Cardiac muscle cell (in vitro differentiated cells and primary cell): ENCODE measurements around the gene APBA2. TPM values are rescaled to one million over a fixed set of nuclear protein-coding genes. Genes with fewer than 3 reads are reported as not detected.

ENCODE experiments used
- DNase-seq, 2 donors: peaks; one replicate each; pipeline versions ENCODE4 v3.0.0 to v3.0.0-alpha.2; 2010 to 2017; ENCODE audit warnings: low read depth in 1 of 2, low spot score in 1 of 2
- H3K27ac ChIP-seq: fragments of 200-600 bp; sonication (generic); 2 replicates; pipeline ENCODE4 v1.5.1; 2016
- H3K27me3 ChIP-seq: fragments of 200-600 bp; sonication (generic); 2 replicates; pipeline ENCODE4 v1.6.0; 2016; ENCODE audit warnings: control low read depth
- H3K36me3 ChIP-seq: fragments of 200-600 bp; sonication (generic); 2 replicates; pipeline ENCODE4 v1.5.1; 2016; ENCODE audit warnings: control low read depth
- H3K4me1 ChIP-seq: fragments of 200-600 bp; sonication (generic); 2 replicates; pipeline ENCODE4 v1.8.1; 2017; ENCODE audit warnings: low read depth, mild to moderate bottlenecking, mixed run types
- H3K4me3 ChIP-seq: fragments of 200-600 bp; sonication (generic); 2 replicates; pipeline ENCODE4 v1.5.1; 2016; ENCODE audit warnings: mild to moderate bottlenecking
- H3K9me3 ChIP-seq: fragments of 200-600 bp; sonication (generic); 2 replicates; pipeline ENCODE4 v1.5.1; 2017; ENCODE audit warnings: low read depth, mild to moderate bottlenecking, control low read depth
- polyA plus RNA-seq: library from polyadenylated mRNA; unstranded; fragments of >200 nt; fragmentation: Nextera tagmentation; extraction: Ambion mirVana; gene quantifications from 2 replicates; pipeline ENCODE4 v1.2.1, GENCODE V29; 2016
- total RNA-seq: library from RNA; depleted of rRNA; stranded (reverse); fragments of >200 nt; gene quantifications from 2 replicates; pipeline ENCODE4 v1.2.3, GENCODE V29; 2016
- TF ChIP-seq, protein P1 (sequence below): IDR thresholded peaks from 2 replicates; pipeline ENCODE4 v1.5.1; 2012; ENCODE audit warnings: low read depth, mild to moderate bottlenecking, low read length

The APBA2 gene
- total and polyA plus RNA-seq, 2 experiments from 2014 or later = 20.5 to 33.2 TPM

DNA sequence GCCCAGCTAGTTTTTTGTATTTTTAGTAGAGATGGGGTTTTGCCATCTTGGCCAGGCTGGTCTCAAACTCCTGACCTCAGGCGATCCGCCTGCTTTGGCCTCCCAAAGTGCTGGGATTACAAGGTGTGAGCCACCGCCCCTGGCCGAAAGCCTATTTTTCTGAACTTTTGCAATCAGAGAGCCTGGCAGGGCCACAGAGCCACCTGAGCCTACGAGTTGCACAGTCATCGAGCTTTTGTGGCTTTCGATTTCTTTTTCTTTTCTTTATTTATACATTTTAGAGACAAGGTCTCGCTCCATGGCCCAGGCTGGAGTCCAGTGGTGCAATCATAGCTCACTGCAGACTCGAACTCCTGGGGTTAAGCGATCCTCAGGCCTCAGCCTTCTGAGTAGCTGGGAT, 243.4 kb downstream of the APBA2 start:
- H3K36me3 ChIP-seq = no peaks in the 10 kb centered on the region
- DNase-seq = no peak
- H3K4me1 ChIP-seq = no peaks in the 10 kb centered on the region
- no peak overlapping the region for H3K27ac ChIP-seq
- TF ChIP-seq, protein P1, sequence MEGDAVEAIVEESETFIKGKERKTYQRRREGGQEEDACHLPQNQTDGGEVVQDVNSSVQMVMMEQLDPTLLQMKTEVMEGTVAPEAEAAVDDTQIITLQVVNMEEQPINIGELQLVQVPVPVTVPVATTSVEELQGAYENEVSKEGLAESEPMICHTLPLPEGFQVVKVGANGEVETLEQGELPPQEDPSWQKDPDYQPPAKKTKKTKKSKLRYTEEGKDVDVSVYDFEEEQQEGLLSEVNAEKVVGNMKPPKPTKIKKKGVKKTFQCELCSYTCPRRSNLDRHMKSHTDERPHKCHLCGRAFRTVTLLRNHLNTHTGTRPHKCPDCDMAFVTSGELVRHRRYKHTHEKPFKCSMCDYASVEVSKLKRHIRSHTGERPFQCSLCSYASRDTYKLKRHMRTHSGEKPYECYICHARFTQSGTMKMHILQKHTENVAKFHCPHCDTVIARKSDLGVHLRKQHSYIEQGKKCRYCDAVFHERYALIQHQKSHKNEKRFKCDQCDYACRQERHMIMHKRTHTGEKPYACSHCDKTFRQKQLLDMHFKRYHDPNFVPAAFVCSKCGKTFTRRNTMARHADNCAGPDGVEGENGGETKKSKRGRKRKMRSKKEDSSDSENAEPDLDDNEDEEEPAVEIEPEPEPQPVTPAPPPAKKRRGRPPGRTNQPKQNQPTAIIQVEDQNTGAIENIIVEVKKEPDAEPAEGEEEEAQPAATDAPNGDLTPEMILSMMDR = no peak
- H3K9me3 ChIP-seq = no peaks in the 10 kb centered on the region
- H3K27me3 ChIP-seq = no peaks in the 10 kb centered on the region
- H3K4me3 ChIP-seq = no peak overlapping the region

DNA sequence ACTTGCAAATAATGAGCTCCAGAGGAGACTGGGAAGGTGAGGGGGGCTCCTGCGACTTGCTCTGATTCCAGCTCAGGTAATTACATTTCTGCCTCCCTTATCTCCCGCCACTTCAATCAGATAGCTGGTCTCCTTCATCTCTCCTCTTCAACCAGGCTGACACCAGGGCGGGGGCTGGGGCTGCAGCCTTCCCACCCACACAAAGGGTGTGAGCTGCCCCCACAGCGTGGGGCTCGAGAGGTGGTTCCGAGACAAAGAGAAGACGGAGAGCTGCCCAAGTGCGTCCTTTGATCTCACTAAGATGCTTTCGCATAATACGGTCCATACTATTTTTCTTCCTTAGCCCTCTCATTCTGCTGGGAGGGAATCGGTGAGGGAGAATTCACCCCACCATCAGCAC, 244.2 kb downstream of the APBA2 start:
- Histone ChIP-seq H3K4me1 (no peaks in the 10 kb centered on the region), H3K4me3 (no peak overlapping the region), H3K36me3 (no peaks in the 10 kb centered on the region), H3K27me3 (no peaks in the 10 kb centered on the region), H3K27ac (no peak overlapping the region), H3K9me3 (no peaks in the 10 kb centered on the region)
- DNase-seq = no peak
- TF ChIP-seq, protein P1 = no peak

DNA sequence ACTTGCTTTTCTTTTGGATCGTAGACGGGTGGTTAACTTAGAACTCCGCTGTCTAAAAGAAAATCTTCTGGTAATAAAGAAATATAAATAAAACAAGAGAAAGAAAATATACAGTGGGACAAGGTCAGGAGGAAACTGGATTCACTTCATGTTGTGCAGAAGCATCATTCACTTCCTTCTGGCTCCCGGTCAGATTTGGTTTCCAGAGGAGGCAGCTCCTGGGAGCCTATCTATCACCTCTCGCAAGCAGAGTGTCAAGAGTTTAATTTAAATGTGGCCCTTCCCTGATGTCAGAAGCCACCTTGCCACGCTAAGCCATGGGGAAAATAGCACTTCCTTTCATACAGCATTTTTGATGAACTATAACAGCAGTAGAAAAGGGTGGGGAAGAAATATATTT, 244.7 kb downstream of the APBA2 start:
- Histone ChIP-seq H3K27ac (no peak overlapping the region), H3K4me3 (no peak overlapping the region), H3K27me3 (no peaks in the 10 kb centered on the region), H3K9me3 (no peaks in the 10 kb centered on the region), H3K4me1 (no peaks in the 10 kb centered on the region), H3K36me3 (no peaks in the 10 kb centered on the region)
- TF ChIP-seq, protein P1 = no peak
- peak in 1 of 2 donors; percentile 9 for DNase-seq

DNA sequence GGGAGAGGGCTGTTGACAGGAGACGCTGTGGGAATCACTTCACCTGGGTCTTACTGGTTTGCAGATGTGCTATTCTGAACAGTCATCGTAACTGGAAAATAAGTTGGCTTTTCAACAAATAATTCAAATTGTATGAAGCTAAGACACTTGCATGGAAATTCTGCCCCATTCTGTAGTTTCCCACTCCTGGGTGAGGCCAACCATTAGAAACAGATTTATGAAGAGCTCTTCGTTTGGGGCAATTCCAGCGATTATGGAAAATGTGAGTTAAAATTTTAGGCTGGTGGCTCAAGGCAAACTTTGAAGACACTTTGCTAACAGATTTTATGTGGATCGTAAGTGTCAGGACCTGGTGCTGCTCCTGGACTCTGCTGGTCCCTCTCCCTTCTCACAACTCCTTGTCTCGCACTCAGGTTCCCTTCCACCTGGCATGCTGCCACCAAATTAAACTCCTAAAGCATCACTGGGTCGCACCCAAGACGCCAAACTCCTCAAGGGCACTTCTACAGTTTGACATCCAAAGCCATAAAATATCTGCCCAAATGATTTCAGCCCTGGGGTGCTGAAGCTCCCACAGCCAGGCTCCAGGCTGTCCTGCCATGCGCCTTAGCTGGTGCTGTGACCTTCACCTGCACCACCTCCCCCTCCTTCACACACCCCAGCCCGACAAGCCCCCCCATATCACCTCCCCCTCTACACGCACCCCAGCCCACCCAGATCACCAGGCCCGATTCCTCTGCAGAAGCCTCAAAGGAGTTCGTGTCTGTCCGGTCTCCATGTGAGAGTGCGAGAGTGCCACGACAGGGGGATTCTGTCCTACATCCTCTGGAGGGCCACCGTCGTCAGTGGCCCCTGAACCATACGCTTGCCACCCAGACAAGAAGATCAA, 245.4 kb downstream of the APBA2 start:
- no peak overlapping the region for H3K4me3 ChIP-seq
- no peaks in the 10 kb centered on the region for H3K36me3 ChIP-seq
- TF ChIP-seq, protein P1 = no peak
- no peak for DNase-seq
- no peaks in the 10 kb centered on the region for H3K27me3 ChIP-seq
- H3K9me3 ChIP-seq = no peaks in the 10 kb centered on the region
- H3K4me1 ChIP-seq = no peaks in the 10 kb centered on the region
- no peak overlapping the region for H3K27ac ChIP-seq

DNA sequence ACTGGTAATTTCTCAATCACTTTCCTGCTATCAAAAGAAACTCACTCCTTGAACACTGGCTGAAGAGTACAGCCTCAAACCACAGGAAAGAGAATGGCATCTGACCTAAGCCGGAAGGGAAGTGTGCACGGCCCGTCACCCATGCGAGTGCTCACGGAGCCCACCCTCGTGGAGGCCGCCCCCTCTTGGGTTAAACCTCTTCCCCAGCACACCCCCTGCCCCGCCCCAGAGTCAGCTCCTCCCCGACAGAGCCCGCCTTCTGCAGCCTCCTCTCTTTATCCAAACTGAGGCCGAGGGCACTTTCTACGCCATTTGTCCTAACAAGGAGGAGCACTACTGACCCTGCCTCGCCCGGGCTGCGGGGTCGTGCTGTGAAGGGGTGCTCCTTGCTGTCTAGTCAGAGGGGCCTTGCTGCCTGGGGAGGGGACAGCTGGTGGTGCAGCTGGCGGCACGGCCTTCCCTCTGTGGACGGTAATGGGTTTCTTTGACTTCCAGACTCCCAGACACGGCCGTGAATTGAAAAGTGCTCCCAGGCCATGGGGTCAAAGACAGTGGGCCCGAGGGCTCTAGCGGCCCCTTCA, 246.2 kb downstream of the APBA2 start:
- H3K27ac ChIP-seq = no peak overlapping the region
- TF ChIP-seq, protein P1 = no peak
- H3K36me3 ChIP-seq = no peaks in the 10 kb centered on the region
- H3K4me1 ChIP-seq = no peaks in the 10 kb centered on the region
- H3K4me3 ChIP-seq = no peak overlapping the region
- no peak for DNase-seq
- no peaks in the 10 kb centered on the region for H3K27me3 ChIP-seq
- H3K9me3 ChIP-seq = no peaks in the 10 kb centered on the region
